ENCODE measurements around the gene PDGFD. TPM values are rescaled to one million over a fixed set of nuclear protein-coding genes. Genes with fewer than 3 reads are reported as not detected.
A peak's percentile ranks its signal among the peaks of the same experiment; 100 is the strongest.

The PDGFD gene
- total and polyA plus RNA-seq, 2 donors (not counting 3 experiments of a cell fraction or from before 2014, with no cell fraction given), result 6.3 to 13.1 TPM

- no peaks in the 10 kb centered on the region for H3K27me3 ChIP-seq (ENCODE audit: control insufficient read depth in 2 of 2, insufficient read depth in 2 of 2, low read length in 2 of 2)
- dilution Hi-C loops (cut with MboI; ENCODE audit: extremely low pct_ligation_motif_present, low sequenced_read_pairs) (no loop called here), intact Hi-C loops (cut with micrococcal nuclease) (no loop called here)
- ChIA-PET POLR2A (no interaction called here), CTCF (interaction anchor here (0.8 kb wide), 1 partner anchor 215 kb away, joined by 3 read pairs; no protein-coding TSS in a partner anchor)
- H3K79me2 ChIP-seq (ENCODE audit: control insufficient read depth, insufficient read depth, low read length), result no peaks in the 10 kb centered on the region
- H3K36me3 ChIP-seq (ENCODE audit: control insufficient read depth in 2 of 2, extremely low read depth in 1 of 2, insufficient read depth in 2 of 2, low read length in 2 of 2), result no peaks in the 10 kb centered on the region
- H4K20me1 ChIP-seq (replicated peaks; ENCODE audit: control insufficient read depth, extremely low read depth, insufficient read depth, low read length), result no peaks in the 10 kb centered on the region
- no peaks in the 10 kb centered on the region for H3K9me3 ChIP-seq (replicated peaks; ENCODE audit: control insufficient read depth, insufficient read depth, low read length)
- H2AFZ ChIP-seq (ENCODE audit: low read depth, low read length), result peak overlapping the region; percentile 18
- TF ChIP-seq, protein P1, sequence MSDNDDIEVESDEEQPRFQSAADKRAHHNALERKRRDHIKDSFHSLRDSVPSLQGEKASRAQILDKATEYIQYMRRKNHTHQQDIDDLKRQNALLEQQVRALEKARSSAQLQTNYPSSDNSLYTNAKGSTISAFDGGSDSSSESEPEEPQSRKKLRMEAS (IDR thresholded peaks at IDR 0.05; ENCODE audit: insufficient read depth, insufficient read length), result no peak
- TF ChIP-seq MYC (IDR thresholded peaks at IDR 0.05; ENCODE audit: low read depth, low read length), result no peak
- TF ChIP-seq POLR2A (IDR thresholded peaks at IDR 0.05; ENCODE audit: low read depth, low read length), result no peak
- TF ChIP-seq FOS (IDR thresholded peaks at IDR 0.05; ENCODE audit: borderline replicate concordance, insufficient read depth, low read length), result no peak
- TF ChIP-seq EZH2 (IDR thresholded peaks at IDR 0.05; ENCODE audit: borderline replicate concordance, low read depth, low read length, severe bottlenecking), result no peak
- TF ChIP-seq, protein P2, sequence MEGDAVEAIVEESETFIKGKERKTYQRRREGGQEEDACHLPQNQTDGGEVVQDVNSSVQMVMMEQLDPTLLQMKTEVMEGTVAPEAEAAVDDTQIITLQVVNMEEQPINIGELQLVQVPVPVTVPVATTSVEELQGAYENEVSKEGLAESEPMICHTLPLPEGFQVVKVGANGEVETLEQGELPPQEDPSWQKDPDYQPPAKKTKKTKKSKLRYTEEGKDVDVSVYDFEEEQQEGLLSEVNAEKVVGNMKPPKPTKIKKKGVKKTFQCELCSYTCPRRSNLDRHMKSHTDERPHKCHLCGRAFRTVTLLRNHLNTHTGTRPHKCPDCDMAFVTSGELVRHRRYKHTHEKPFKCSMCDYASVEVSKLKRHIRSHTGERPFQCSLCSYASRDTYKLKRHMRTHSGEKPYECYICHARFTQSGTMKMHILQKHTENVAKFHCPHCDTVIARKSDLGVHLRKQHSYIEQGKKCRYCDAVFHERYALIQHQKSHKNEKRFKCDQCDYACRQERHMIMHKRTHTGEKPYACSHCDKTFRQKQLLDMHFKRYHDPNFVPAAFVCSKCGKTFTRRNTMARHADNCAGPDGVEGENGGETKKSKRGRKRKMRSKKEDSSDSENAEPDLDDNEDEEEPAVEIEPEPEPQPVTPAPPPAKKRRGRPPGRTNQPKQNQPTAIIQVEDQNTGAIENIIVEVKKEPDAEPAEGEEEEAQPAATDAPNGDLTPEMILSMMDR (IDR thresholded peaks at IDR 0.05; ENCODE audit: extremely low read depth in 1 of 2, insufficient read depth in 1 of 2, low read depth in 1 of 2, low read length in 2 of 2), result no peak
- TF ChIP-seq GATA2 (IDR thresholded peaks at IDR 0.05; ENCODE audit: insufficient read depth, insufficient read length, low read depth, low read length), result no peak
- no peak for TF ChIP-seq POLR2AphosphoS5 (IDR thresholded peaks at IDR 0.05; ENCODE audit: insufficient read depth, low read depth, low read length)
- H3K4me2 ChIP-seq (ENCODE audit: insufficient read depth, low read length), result no peak overlapping the region
- H3K4me3 ChIP-seq (replicated peaks in 1 of 3; ENCODE audit: insufficient read depth in 1 of 3, low read depth in 1 of 3, low read length in 3 of 3), result no peak overlapping the region
- no TSS peak for BruUV-seq (replicated peaks)
- no peak overlapping the region for H3K27ac ChIP-seq (ENCODE audit: insufficient read depth, low read depth, low read length)
- H3K4me1 ChIP-seq (ENCODE audit: control insufficient read depth, extremely low read depth, insufficient read depth, low read length), result peaks cover 5% of the 10 kb centered on the region
- H3K9ac ChIP-seq (replicated peaks; ENCODE audit: extremely low read depth, insufficient read depth, low read length), result no peak overlapping the region
- FAIRE-seq, result peak; percentile 54
- peak; percentile 59 for DNase-seq (ENCODE audit: low read depth, low spot score)
- H3K9me1 ChIP-seq (replicated peaks; ENCODE audit: control insufficient read depth, extremely low read depth, insufficient read depth, low read length), result no peaks in the 10 kb centered on the region
Measured at GRCh38 chr11:103897160-103897936, 266.6 kb downstream of the PDGFD start.

Measured in endothelial cell of umbilical vein (primary cell).